ENCODE results near the gene ATP2A2.
"Not testable (repeated sequence)": the region's sequence is repeated elsewhere in the genome, so short reads cannot be mapped to it uniquely, and the experiment has no call there.

ATP2A2 gene

DNA sequence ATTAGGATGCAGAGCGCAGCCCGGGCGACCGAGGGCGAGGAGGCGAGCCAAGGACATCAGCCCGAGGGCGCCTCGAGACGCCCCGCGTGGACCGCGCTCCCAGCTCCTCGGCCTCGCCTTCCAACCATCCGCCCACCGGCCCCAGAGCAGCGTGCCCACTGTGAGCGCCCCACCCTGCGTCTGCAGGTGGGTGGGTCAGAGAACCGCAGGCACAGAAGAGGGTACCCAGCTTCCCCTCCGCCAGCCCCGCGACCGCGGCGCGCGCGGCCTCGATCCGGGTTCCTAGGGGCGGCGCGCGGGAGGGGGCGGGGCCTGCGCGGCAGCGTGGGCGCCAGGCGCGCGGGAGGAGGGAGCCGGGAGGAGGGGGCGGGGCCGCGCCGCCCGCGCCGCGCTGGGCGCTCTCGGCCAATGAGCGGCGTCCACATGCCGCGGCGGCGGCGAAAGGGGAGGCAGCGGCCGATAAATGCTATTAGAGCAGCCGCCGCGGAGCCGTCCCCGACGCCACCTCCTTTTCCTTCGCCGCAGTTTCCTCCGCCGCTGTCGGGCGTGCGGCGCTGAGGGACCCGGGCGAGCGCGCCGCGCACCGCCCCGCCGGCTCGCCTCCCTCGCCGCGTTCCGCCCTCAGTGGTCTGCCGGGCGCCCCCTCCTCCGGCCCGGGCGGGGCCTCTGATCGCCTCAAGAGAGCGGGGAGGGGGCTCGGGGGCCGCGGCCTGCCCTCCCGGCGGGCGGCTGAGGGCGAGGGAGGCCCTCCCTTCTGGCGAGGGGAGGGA, at the start of gene ATP2A2:
Gene ATP2A2 (plus strand): TSS at position 469 of the 770 bp plus-strand sequence. CDS start 543 bp downstream, outside the sequence.
- peak; percentile 98 for DNase-seq (ENCODE audit: low spot score)

DNA sequence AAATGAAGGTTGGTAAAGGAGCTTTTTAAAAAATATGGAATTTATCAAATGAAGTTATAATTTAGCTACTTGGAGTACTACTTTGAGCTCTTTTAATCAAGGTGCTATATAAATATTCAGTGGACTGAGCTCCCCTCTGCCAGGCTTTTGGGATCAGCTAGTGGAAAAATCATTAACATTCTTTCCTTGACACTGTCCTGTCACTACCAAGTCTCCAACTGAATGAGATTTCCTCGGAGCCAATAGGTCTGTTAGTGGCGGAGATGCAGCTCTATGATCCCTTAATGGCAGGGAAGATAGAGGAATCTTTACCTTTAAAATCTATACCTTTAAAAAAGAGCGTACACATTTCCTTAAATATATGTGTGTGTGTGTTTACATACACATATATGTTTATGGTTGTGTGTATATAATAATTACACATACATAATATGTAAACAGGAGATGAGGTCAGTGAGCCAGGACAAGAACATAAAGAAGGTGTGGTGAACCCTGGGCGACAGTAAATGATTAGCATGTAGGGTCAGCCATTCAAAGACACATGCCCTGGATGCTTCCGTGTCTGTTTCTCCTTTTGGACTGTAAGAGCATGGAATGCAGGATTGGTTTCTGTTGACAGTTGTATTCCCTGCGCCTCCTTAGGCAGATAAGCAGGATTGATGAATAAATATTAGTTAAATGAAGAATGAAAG, 47.7 kb upstream of the ATP2A2 start:
- no peak for DNase-seq (ENCODE audit: low spot score)

DNA sequence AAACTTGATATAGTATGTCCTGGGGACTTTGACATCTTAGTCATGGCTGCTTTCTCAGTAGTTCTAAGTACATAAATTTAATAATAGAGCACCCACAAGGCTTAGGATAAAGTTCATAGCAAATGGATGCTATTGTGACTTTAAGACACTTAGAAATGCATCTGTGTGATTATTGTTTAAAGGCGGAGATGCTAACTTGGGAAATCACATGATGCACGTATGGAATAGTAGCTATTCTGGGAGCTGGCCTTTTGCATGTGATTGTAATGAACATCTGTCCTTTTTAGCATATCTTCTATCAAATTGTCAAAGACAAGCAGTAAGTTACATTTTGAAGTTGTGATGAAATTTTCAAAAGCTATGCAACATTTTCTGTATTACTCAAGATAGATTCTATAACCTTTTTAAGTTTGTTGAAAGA, 46.7 kb upstream of the ATP2A2 start:
- no peak for DNase-seq (ENCODE audit: low spot score)

DNA sequence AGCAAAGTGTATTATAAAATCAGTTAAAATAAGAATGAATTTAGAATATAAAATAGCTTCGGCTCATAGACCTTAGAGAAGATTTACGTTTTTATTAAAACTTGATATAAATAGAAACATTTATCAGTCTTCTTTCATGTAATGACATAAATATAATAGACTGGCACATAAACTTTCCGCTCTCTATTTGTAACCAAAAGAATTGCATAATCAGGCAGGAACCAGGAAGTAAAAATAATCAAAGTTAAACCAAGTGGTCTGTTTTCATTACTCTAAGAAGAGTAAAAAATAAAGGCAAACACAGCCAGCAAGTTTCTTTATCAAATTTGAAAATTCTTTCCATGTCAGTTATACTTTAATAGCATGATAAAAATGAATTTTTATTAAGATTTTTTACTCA, 46.3 kb upstream of the ATP2A2 start:
- DNase-seq (ENCODE audit: low spot score) = no peak

GRCh38 chr12:110235383-110235782, 45.7 kb upstream of the ATP2A2 start:
- no peak for DNase-seq (ENCODE audit: low spot score)

DNA sequence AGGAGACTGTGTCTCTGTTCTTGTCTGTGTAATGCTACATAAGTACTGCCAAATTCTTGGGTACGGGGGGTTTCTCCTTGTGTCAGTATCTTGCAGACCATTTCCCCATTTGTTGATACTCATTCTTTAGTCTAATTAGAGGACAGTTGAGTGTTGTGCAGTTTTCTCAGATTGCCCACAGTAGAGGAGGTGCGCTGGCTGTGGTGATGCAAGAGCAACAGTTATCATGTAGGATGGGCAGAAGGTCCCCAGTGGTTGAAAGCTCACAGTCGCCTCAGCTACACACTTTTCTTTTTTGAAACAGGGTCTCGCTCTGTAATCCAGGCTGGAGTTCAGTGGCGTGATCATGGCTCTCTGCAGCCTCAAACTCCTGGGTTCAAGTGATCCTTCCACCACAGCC, 37.8 kb upstream of the ATP2A2 start:
- no peak for DNase-seq (ENCODE audit: low spot score)

- no peak for DNase-seq (ENCODE audit: low spot score)
Observed at GRCh38 chr12:110244372-110244771, 36.7 kb upstream of the ATP2A2 start.

- DNase-seq (ENCODE audit: low spot score) = no peak
Observed at GRCh38 chr12:110244829-110245228, 36.2 kb upstream of the ATP2A2 start.

GRCh38 chr12:110245369-110245772, 35.7 kb upstream of the ATP2A2 start:
- DNase-seq (ENCODE audit: low spot score) = no peak

- DNase-seq (ENCODE audit: low spot score) = no peak
Observed at GRCh38 chr12:110246636-110247339, 34.3 kb upstream of the ATP2A2 start.

GRCh38 chr12:110247340-110248095, 33.5 kb upstream of the ATP2A2 start:
- DNase-seq (ENCODE audit: low spot score) = no peak

DNA sequence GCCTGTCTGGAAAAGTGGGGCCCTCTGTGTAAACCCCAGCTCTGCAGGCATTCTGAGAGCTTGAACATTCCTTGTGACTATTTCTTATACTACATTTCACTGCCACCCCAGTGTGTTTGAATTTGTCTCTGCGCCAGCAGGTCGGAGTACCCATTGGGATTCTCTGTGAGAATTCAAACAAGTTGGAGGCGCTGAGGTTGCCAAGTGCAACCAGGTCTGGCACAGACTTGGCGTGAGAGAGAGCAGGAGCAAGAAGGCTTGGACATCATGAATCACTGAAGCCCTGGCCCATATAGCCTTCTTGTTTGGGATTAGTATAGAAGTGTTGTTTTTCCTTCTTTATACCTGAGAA, 33.0 kb upstream of the ATP2A2 start:
- no peak for DNase-seq (ENCODE audit: low spot score)

DNA sequence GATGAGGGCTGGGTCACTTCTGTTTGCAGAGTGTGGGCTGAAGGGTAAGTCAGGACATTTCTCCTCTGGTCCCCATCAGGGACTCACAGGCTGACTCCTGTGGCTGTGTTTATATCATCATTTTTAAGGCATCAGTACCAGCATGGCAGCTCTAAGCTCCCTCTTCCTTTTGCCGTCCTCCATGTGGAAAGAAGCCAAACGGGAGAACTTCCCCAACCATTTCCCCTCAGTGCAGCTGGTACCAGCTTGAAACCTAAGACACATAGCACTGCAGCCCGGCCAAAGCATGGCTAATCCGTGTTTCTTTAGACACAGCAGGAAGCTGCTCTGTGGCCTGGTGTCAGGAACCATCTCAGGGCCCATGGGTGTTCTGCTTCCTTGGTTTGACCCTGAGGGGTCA, 31.9 kb upstream of the ATP2A2 start:
- no peak for DNase-seq (ENCODE audit: low spot score)

DNA sequence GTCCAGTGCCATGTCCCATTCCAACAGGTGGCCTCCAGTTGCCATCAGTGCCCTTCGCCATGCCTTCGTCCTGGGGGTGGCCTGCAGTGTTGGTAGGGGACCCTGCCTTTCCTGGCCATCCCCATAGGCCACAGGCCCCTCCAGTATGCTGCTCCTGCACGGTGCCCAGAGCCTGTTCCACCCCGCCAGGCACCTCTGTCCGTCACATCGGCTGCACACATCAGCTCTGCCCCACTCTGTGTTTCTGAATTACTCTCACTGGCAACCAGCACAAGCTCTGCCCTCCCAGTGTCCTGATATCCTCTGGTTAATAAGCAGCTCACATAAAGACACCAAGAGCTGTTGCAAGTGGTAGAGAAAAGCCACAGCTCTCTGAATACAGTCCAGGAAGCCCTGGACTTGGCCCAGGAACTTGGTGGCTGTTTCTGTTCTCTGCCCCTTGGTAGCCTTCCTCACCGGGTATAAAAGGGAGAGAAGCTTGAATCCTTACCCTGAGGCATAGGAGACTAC, 31.3 kb upstream of the ATP2A2 start:
- no peak for DNase-seq (ENCODE audit: low spot score)

- no peak for DNase-seq (ENCODE audit: low spot score)
Observed at GRCh38 chr12:110251381-110251780, 29.7 kb upstream of the ATP2A2 start.

- DNase-seq (ENCODE audit: low spot score) = no peak
Observed at GRCh38 chr12:110252716-110253115, 28.3 kb upstream of the ATP2A2 start.

- no peak for DNase-seq (ENCODE audit: low spot score)
Observed at GRCh38 chr12:110253176-110253575, 27.9 kb upstream of the ATP2A2 start.

- DNase-seq (ENCODE audit: low spot score) = no peak
Observed at GRCh38 chr12:110254971-110255540, 26.0 kb upstream of the ATP2A2 start.

DNA sequence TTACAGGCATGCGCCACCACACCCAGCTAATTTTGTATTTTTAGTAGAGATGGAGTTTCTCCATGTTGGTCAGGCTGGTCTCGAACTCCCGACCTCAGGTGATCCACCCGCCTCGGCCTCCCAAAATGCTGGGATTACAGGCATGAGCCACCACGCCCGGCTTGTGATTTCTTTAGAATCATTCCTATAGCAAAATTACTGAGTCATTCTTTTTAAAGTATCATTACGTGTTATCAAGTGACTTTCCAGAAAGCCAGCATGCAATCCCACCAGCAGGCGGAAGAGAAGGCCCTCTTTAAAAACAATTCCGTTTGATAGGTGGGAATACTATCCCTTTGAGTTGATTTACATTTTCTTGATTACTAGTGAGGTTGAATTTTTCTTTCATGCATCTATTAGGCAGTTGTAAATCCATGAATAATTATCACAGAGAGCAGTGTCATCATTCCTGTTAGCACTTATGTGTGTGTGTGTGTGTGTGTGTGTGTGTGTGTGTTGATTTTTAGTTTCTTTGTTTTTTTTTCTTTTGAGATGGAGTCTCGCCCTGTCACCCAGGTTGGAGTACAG, 25.1 kb upstream of the ATP2A2 start:
- not testable (repeated sequence) for DNase-seq (ENCODE audit: low spot score)

- no peak for DNase-seq (ENCODE audit: low spot score)
Observed at GRCh38 chr12:110256780-110257431, 24.1 kb upstream of the ATP2A2 start.

DNA sequence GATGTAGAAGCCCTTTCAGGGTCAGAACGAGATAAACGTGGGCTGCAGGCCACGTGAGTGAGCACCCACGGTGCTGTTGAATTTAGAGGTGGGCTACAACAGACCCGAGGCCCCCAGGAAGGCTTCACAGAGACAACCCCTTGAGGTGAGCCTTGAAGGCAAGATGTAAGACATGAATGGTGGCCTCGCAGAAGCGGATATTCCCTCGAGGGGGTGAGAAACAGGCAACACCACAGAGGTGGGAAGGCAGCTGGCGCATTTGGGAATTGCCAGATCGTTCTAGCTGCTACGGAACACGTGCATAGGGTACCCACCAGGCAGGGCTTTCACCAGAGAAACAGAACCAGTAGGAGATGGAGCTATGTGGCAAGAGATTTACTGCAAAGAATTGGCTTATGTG, 22.6 kb upstream of the ATP2A2 start:
- DNase-seq (ENCODE audit: low spot score) = no peak
